CD4-positive, alpha-beta T cell treated with Interleukin-12 subunit alpha and Interleukin-12 subunit beta, for 1 hour (primary cell): ENCODE results near the gene C1orf167.
A peak's percentile ranks its signal among the peaks of the same experiment; 100 is the strongest.

Source experiments
- DNase-seq: peaks from one replicate; pipeline ENCODE4 v3.0.0-alpha.2; 2020

C1orf167 gene

GRCh38 chr1:11767922-11768704 is 6.1 kb downstream of the C1orf167 start:
- DNase-seq: no peak

GRCh38 chr1:11768821-11769220 is 6.8 kb downstream of the C1orf167 start:
- DNase-seq: no peak

DNA sequence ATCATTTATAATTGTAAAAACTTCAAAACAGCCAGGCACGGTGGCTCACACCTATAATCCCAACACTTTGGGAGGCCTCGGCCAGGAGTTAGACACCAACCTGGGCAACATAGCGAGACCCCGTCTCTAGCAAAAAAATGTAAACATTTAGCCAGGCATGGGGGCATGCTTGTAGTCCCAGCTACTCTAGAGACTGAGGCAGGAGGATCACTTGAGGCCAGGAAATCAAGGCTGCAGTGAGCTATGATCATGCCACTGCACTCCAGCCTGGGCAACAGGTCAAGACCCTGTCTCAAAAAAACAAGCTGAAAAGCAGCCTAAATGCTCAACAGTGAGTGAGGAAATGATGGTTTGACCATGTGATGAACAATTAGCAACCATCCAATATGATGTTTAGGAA is 7.3 kb downstream of the C1orf167 start:
- no peak for DNase-seq

DNA sequence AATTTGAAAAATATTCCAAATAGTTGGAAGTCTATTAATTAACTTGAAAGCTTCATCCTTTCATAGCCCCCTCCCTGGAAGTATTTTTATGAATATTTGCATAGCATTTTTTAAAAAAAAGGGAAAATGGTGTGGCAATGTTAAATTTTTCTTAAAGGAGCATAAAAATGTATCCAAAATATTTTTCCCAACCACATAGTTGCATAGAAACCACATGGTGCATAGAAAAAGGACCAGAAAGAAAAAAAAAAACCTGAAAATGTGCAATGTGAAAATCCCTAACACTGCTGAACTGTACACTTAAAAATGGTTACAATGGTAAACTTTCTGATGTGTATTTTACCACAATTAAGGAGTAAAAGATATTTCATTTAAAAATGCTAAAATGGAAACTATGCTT is 8.0 kb downstream of the C1orf167 start:
- DNase-seq: no peak

- DNase-seq: no peak
These were observed 9.6 kb downstream of the C1orf167 start for GRCh38 chr1:11771481-11772043.

DNA sequence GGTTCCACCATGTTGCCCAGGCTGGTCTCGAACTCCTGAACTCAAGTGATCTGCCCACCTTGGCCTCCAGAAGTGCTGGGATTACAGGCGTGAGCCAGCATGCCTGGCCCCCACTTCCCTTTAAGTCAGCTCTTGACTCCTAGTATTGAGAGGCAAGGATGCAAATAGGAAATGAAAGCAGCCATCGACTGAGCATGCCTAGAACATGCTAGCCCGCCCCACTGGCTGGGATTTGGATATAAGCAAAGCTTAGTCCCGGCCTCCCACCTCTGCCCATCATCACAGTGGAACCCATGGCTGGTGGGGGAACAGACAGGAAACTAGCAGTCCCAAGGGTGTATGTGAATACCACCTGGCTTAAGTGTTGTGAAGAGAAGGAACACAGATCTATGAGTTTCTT is 10.5 kb downstream of the C1orf167 start:
- no peak for DNase-seq

DNA sequence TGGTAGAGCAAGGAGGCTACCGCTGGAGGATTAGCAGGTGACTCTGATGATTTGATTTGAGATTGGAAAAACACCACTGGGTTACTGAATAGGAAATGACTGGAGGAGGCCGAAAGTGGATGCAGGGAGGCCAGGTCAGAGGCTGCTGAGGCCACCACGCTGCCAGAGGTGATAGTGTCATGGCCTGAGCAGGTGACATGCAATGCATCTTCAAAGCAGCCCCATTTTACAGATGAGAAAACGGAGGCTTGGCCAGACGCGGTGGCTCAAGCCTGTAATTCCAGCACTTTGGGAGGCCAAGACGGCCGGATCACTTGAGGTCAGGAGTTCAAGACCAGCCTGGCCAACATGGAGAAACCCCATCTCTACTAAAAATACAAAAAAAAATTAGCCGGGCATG is 12.8 kb downstream of the C1orf167 start:
- DNase-seq: no peak

DNA sequence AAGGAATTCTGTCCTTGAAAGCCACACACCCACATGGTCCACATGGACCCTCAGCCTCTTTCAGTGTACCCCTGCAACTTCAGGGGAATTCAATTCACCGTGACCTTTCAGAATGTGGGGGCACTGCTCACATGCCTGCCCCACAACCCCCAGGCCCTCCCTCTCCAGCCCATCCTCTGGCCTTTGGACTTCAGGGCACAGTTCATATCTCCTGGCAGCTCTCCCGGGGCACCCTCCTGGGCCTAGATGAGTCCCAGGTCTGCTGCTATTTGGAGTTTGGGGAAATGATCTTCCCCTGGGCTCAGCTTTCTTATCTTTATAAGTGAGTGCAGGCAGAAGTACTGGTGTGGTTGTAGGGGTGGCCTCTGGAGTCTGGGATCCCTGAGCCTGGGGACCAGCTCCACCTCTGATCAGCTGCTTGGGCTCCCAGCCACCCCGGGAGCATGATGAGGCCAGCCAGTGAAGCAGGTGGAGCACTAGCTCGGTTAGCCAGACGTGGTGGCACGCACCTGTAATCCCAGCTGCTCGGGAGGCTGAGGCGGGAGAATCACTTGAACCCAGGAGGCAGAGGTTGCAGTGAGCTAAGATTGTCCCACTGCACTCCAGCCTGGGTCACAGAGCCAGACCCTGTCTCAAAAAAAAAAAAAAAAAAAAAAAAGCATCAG is 15.8 kb downstream of the C1orf167 start:
- no peak for DNase-seq

- DNase-seq: no peak
These were observed 16.3 kb downstream of the C1orf167 start for GRCh38 chr1:11778336-11778735.

- no peak for DNase-seq
These were observed 17.0 kb downstream of the C1orf167 start for GRCh38 chr1:11778844-11779623.

DNA sequence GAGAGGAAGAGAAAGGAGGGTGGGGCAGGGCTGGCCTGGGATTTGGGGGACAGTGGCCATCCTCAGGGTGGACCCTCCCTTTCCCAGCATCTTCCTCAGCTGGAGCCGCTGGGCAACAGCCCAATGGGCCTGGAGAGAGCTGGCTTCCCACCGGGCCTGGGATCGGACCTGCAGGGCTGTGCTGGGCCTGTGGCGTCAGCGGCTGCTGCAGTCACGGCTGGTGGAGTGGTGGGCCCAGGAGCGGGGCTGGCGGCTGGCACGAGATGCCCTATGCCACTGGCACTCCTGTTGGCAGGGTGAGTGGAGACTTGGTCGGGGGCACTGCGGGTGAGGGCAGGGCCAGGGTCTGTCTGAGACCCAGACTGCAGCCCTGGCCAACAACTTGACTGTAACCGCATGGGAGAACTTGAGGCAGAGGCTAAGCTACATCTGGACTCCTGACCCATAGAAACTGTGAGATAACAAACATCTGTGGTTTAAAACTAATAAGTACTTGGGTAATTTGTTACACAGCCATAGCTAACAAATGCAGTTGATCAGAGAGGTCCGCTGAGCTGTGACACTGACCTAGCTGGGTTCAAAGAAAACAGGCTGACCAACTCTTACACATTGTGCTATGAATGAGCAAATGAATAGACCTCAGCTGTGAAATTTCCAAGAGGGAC is 17.9 kb downstream of the C1orf167 start:
- no peak for DNase-seq

DNA sequence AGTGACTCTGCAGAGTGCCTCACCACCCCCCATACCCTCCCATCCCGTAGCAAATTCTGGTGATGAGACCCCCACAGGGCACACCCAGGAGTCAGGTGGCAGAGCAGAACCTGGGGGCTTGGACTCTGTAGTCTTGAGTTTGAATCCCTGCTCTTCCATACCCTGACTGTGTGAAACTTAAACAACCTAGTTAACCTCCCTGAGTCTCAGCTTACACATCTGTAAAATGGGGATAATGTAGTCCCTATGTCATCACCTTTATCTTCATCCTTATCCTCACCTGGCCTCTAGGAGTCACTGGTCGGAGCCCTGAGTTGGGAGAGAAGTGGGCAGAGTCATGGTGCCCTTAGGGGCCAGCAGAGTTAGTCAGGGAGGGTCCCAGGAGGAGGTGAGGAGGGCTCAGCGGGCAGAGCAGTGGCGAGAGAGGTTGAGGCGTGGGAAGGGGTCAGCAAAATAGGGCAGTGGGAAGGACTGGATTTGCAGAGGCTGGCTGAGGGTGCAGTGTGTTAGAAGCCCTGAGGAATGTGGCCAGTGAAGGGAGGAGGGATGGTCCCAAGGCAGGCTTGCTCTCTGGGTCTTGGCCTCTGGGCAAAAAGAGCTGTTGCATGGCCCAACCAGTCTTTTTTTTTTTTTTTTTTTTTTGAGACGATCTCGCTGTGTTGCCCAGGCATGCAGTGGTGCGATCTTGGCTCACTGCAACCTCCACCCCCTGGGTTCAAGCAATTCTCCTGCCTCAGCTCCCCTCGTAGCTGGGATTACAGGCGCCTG is 18.6 kb downstream of the C1orf167 start:
- no peak for DNase-seq

GRCh38 chr1:11781297-11781696 is 19.3 kb downstream of the C1orf167 start:
- no peak for DNase-seq

- DNase-seq: no peak
These were observed 20.2 kb downstream of the C1orf167 start for GRCh38 chr1:11782127-11782708.

DNA sequence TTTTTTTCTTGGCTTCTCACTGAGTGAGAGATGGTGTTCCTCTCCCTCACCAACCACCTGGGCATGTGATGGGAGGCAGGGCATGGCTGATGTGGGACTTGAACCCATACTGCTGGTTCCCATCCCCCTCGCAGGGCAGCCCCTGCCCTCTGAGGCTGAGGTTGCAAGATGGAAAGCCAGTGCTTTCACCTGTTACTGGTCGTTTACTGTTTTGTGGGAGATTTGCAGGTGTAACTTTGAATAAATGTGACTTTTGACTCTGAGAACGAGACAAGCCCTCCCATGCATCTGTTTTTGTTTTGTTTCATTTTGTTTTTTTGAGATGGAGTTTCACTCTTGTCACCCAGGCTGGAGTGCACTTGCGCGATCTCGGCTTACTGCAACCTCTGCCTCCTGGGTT is 21.6 kb downstream of the C1orf167 start:
- no peak for DNase-seq

- DNase-seq: no peak
These were observed 22.4 kb downstream of the C1orf167 start for GRCh38 chr1:11784256-11784992.

DNA sequence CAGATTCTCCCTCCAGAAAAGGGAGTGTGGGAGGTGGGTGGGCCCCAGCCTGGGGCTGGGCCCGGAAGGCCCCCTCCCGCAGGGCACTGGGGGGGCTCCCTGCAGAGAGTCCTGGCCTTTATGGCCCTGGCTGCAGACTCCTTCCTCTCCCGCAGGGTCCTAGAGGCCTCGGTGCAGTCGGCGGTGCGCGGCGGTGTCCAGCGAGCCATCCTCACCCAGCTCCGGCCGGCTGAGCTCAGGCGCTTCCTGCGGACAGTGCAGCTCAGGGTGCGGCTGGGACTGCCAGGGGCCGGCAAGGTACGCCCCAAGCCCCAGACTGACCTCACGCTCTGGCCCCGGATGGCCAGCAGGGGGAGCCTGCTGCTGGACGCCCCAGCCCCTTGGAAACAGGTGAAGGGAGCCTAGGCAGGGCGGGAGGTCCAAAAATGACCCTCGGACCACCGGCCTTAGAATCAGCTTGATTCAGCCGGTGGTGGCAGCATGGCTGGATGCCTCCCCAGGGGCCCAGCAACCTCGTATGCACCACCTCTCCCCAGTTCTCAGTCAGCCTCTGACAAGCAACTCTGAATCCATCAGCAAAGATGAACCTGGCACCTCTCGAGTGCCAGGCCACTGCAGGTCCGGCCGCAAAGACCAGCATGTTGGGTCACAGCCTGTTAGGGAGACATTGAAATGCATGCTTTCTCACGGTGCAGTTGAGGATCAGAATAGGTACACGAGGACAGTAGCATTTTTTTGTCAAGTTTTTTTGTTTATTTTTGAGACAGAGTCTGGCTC is 23.2 kb downstream of the C1orf167 start:
- peak; percentile 46 for DNase-seq

GRCh38 chr1:11786168-11786567 is 24.2 kb downstream of the C1orf167 start:
- no peak for DNase-seq

GRCh38 chr1:11787251-11787803 is 25.3 kb downstream of the C1orf167 start:
- DNase-seq: no peak
